HPDE6-E6E7 (cell line): ENCODE data around the gene SERP1.

ENCODE experiments used
- DNase-seq: peaks from one replicate; pipeline ENCODE4 v3.0.0; 2011; ENCODE audit warnings: missing footprints; ENCODE audit errors: extremely low spot score

SERP1 gene

GRCh38 chr3:150546226-150547044 is at the start of gene SERP1, which contains the start of gene EIF2A:
Gene SERP1 (minus strand): TSS chr3:150546496. CDS start chr3:150546135, 361 bp downstream.
Gene EIF2A (plus strand): TSS chr3:150546787. CDS start chr3:150546803, 16 bp downstream.
- DNase-seq = peak; percentile 93

GRCh38 chr3:150594150-150594549 is 47.9 kb upstream of the SERP1 start:
- no peak for DNase-seq

- DNase-seq = no peak
Measured at GRCh38 chr3:150589759-150590158, 43.5 kb upstream of the SERP1 start.

- no peak for DNase-seq
Measured at GRCh38 chr3:150588027-150588830, 41.9 kb upstream of the SERP1 start.

GRCh38 chr3:150583028-150583427 is 36.7 kb upstream of the SERP1 start:
- no peak for DNase-seq

- no peak for DNase-seq
Measured at GRCh38 chr3:150582620-150583019, 36.3 kb upstream of the SERP1 start.

- no peak for DNase-seq
Measured at GRCh38 chr3:150581174-150581573, 34.9 kb upstream of the SERP1 start.

- DNase-seq = no peak
Measured at GRCh38 chr3:150577855-150578254, 31.6 kb upstream of the SERP1 start.

- DNase-seq = no peak
Measured at GRCh38 chr3:150567328-150567727, 21.0 kb upstream of the SERP1 start.

- DNase-seq = no peak
Measured at GRCh38 chr3:150564243-150564642, 17.9 kb upstream of the SERP1 start.

GRCh38 chr3:150557725-150558124 is 11.4 kb upstream of the SERP1 start:
- no peak for DNase-seq

GRCh38 chr3:150556792-150557191 is 10.5 kb upstream of the SERP1 start:
- no peak for DNase-seq

- no peak for DNase-seq
Measured at GRCh38 chr3:150555859-150556436, 9.7 kb upstream of the SERP1 start.

GRCh38 chr3:150547045-150547741 is 897 bp upstream of the SERP1 start:
- no peak for DNase-seq

- no peak for DNase-seq
Measured at GRCh38 chr3:150545419-150546225, 674 bp downstream of the SERP1 start.

GRCh38 chr3:150544726-150545125 is 1.6 kb downstream of the SERP1 start:
- DNase-seq = no peak

GRCh38 chr3:150544041-150544440 is 2.3 kb downstream of the SERP1 start:
- DNase-seq = no peak

- DNase-seq = no peak
Measured at GRCh38 chr3:150543531-150543930, 2.8 kb downstream of the SERP1 start.

- DNase-seq = no peak
Measured at GRCh38 chr3:150543128-150543527, 3.2 kb downstream of the SERP1 start.

- no peak for DNase-seq
Measured at GRCh38 chr3:150540991-150541390, 5.3 kb downstream of the SERP1 start.

- DNase-seq = no peak
Measured at GRCh38 chr3:150540297-150540696, 6.0 kb downstream of the SERP1 start.
